Measurements from ENCODE around the gene RAB17. TPM values are rescaled to one million over a fixed set of nuclear protein-coding genes. Genes with fewer than 3 reads are reported as not detected.

The RAB17 gene
- total RNA-seq, 3 donors from 2014 or later: 0.14 TPM; not detected in 2

DNA sequence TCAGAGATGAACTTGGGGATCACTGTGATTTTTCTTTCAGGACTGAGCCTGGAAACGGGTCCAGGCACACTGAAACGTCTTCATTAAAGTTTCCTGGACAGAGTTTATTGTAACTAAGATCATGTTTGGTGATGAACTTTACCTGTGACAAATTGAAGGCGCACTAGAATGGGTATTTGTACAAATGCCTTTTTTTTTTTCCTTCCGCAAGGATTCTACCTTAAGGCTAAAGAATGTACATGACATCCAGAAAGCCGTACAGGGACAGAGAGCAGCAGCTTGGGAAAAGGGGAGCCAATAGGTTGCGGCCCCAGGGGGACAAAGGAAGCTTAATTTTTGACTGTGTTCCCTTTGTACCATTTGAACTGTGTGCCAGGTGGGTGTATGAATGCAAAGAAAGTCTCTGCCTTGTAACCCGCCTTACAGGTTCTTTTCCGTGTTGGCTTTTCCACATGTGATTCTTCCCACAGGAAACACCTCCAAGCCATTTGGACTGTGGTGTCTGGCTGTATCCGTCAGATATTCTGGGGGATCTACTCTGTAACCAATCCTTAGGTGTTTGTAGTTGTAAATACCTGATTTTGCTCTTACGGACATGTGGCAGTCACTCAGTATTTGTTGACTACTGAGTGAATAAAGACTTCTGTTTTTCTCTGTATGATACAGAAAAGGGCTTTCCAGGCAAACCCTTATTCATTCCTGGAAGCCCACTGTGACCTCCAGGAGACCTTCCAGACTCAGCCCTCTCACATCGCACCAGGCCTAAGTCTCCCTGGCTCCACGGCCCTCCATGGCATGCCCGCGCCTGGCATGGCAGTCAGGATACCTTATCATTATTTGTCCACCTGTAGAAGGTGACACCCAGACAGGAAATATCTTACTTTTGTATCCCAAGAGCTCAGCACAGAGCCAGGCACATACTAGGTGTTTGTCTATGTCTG lies 38.0 kb upstream of the RAB17 start:
- Mint-ChIP-seq H3K9me3 (no peaks in the 10 kb centered on the region), H3K4me3 (peak overlapping the region; percentile 81), H3K27me3 (ENCODE audit: low read depth) (peaks cover 35% of the 10 kb centered on the region), H3K4me1 (ENCODE audit: low read depth) (peaks cover 23% of the 10 kb centered on the region), H3K36me3 (ENCODE audit: insufficient read depth) (no peaks in the 10 kb centered on the region)
- ATAC-seq (no peak), DNase-seq (no peak)

DNA sequence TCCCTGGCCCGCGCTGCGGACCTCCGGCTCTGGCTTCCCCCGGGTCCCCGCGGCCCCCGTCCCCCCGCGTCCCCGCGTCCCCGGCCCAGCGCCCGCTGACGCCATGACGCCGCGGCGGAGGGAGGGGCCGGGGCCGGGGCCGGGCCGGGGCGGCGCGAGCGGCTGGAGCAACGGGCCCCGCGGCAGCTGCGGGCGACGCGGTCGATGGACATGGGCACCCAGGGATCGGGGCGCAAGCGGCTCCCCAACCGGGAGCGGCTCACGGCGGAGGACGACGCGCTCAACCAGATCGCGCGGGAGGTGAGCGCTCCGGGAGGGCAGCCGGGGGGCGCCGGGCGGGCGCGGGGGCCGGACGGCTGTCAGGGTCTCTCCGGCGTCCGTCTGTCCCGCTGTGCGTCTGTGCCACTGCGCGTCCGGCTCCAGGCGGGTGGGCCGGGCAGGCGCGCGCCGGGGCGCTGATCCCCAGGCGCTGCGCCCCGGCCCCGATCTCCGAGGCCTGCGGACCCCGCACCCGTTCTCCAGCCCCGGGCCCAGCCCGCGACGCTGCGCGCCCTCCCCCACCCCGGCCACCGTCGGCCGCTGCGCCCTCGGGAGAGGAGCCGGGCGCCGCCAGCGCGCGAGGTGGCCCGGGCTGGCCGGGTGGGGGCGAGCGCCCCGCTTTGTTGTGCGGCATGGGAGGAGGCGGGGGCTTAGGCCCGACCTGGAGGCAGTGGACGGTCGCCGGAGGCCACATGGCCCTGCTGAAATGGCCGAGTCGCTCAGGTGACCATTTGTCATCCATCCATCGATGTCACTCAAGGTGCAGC lies 37.1 kb upstream of the RAB17 start, which contains the start of gene LRRFIP1:
LRRFIP1 (plus strand) TSS at position 147 of the 806 bp plus-strand sequence; CDS start at position 205, 58 bp downstream.
- no peaks in the 10 kb centered on the region for H3K9me3 Mint-ChIP-seq
- H3K27me3 Mint-ChIP-seq (ENCODE audit: low read depth): peaks cover 31% of the 10 kb centered on the region
- ATAC-seq: peak; percentile 82 to 86
- H3K4me1 Mint-ChIP-seq (ENCODE audit: low read depth): peaks cover 23% of the 10 kb centered on the region
- H3K36me3 Mint-ChIP-seq (ENCODE audit: insufficient read depth): no peaks in the 10 kb centered on the region
- H3K4me3 Mint-ChIP-seq: peak within 1 kb of the TSS; percentile 81
- no peak for DNase-seq

DNA sequence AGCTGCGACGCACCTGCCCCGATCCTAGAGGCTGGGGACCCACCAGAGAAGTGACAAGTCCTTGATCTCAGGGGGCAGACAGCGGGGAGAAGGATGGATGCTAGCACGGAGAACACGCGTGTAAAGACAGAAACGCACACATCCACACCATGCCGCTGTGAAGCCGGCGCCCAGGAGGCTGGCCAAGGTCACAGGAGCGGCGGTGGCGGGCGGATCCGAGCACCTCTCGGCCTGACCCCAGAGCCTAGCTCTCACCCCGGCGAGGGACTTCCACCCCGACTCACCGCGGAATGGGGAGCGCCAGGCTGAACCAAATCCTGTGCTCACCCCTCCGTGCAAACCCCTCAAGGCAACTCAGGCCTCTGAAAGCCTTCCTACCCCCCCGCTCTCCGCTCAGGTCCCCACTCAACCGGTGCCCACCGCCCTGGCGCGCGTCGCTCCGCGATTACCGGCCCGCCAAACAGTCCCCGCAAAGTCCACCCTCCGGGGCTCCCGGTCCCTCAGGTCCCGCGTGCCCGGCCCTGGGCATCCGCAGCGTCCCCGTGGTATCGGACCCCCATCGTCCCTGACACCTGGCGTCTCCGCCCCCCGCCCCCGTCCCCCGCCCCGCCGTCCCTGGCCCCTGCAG lies 36.4 kb upstream of the RAB17 start:
- Mint-ChIP-seq H3K4me3 (peak overlapping the region; percentile 72), H3K9me3 (no peaks in the 10 kb centered on the region), H3K36me3 (ENCODE audit: insufficient read depth) (no peaks in the 10 kb centered on the region), H3K4me1 (ENCODE audit: low read depth) (peaks cover 23% of the 10 kb centered on the region), H3K27me3 (ENCODE audit: low read depth) (peaks cover 30% of the 10 kb centered on the region)
- DNase-seq (no peak), ATAC-seq (peak; percentile 11 to 23)

DNA sequence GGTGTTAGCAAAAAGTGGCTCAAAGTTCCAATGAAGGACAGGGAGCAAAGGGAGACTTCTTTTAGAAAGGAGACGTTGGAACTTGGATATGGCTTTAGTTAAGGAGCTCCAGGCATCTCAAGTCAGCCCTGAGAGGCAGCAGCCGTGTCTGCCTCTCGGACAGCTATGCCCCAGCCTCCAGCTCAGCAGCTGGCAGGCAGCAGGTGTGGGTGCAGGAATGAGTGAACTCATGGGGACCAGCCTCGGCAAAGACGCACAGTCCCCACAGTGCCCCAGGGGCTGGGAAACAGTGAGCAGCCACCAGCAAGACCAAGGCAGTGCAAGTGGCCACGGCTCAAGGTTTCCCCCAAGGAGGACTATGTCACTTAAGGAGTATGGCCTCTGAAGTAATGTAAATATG lies 35.2 kb upstream of the RAB17 start:
- H3K9me3 Mint-ChIP-seq: no peaks in the 10 kb centered on the region
- peaks cover 23% of the 10 kb centered on the region for H3K27me3 Mint-ChIP-seq (ENCODE audit: low read depth)
- peak overlapping the region; percentile 72 for H3K4me3 Mint-ChIP-seq
- DNase-seq (no peak), ATAC-seq (no peak)
- H3K4me1 Mint-ChIP-seq (ENCODE audit: low read depth): peaks cover 18% of the 10 kb centered on the region
- H3K36me3 Mint-ChIP-seq (ENCODE audit: insufficient read depth): no peaks in the 10 kb centered on the region

DNA sequence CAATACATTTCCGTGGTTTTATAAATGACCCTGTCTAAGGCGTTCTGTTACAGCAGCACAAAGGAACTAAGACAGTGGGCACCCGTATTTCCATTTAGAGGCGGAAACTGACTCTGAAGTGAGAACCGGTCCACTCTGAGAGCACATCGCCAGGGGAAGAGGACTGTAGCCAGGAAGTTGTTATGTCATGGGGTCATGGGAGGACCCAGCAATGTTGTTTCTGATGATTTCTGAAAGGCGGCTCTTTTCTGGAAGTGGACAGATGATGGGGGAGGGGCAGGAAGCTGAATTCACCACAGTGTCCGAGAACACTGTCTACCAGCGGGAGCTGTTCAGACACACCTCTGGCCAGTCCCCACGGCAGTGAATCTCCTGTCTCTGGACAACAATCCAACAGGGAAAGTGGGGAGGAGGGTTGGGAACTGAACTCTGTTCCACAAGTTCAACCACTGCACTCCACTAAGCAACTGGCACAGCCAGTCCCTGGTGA lies 34.7 kb upstream of the RAB17 start:
- Mint-ChIP-seq H3K4me1 (ENCODE audit: low read depth) (peaks cover 17% of the 10 kb centered on the region), H3K36me3 (ENCODE audit: insufficient read depth) (no peaks in the 10 kb centered on the region), H3K4me3 (no peak overlapping the region), H3K9me3 (no peaks in the 10 kb centered on the region), H3K27me3 (ENCODE audit: low read depth) (peaks cover 21% of the 10 kb centered on the region)
- no peak for DNase-seq
- no peak for ATAC-seq

DNA sequence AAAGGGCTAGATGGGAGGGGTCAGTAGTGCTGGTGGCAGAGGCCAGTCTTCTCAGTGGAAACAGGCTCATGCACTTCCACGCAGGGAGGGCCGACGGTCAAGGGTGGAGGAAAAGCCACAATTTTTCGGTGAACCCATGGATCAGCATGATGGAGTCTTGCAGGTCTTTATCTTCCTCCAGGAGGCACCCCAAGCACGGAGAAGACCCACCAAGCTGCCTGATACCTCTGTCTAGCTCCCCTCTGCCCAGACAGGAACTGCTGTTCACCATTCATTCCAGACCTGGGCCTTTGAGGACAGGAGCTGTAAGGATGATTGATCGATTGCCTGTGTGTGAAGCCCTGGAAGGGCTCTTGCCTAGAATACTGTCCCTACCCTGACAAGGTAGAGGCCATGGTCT lies 34.0 kb upstream of the RAB17 start:
- DNase-seq (no peak), ATAC-seq (no peak)
- Mint-ChIP-seq H3K36me3 (ENCODE audit: insufficient read depth) (no peaks in the 10 kb centered on the region), H3K4me1 (ENCODE audit: low read depth) (peaks cover 15% of the 10 kb centered on the region), H3K4me3 (no peak overlapping the region), H3K27me3 (ENCODE audit: low read depth) (peaks cover 20% of the 10 kb centered on the region), H3K9me3 (no peaks in the 10 kb centered on the region)

DNA sequence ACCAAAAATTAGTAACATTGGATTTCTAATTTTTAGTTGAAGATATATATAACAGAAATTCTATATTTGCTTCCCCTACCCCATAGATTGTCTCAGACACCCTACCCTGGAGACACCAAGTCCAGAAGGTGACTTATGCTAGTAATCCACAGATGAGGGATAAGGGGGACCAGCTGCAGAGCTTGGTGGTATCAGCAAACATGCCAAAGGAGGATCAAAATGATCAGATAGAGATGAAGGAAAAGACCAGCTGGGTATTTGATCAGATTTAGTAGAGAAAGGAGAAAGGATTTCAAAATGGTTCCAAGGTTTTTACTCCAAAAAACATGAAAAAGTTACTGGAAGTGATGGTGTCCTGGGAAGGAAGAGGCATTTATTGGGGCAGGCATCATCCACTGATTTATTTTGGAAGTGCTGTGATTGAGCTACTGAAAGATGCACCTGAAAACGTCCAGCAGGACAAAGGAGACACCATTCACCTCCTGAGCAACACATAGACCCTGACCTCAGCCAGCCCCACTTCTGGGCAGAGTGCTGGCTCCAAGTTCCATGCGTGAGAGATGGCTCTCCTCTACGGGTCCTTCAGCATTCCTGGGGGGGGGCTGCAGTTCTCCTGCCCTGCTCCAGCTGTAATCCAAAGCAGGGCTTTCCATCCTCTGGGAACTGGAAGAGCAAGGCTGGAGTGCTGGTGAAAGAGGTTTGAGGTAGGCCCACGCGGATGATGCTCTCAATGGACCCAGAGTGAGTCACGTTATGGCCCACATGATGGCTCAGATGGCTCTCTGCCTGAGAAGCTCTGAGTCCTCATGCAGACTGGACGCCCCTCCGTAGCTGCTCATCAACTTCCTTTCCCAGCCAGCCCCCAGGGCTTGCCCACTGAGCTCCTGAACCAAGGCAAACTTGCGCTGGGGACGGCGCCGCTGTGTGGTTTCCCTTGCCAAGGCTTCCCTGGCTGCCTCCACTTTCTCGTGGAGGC lies 33.2 kb upstream of the RAB17 start:
- DNase-seq: no peak

DNA sequence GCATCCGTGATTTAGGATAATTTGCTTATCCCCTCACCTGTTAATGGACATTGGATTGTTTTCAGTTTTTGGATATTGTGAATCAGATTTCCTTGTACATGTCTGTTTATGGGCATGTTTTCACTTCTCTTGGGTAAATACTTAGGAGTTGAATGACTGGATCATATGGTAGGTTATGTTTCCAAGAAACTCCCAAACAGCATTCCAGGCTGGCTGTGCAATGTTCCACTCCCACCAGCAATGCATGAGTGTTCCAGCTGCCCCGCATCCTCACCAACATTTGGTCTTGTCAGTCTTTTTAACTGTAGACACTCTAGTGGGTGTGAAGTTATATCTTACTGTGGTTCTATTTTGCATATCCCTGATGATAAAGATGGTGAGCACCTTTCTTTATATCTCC lies 27.9 kb upstream of the RAB17 start:
- Mint-ChIP-seq H3K36me3 (ENCODE audit: insufficient read depth) (no peaks in the 10 kb centered on the region), H3K9me3 (no peaks in the 10 kb centered on the region), H3K4me3 (no peak overlapping the region), H3K4me1 (ENCODE audit: low read depth) (peaks cover 24% of the 10 kb centered on the region), H3K27me3 (ENCODE audit: low read depth) (no peaks in the 10 kb centered on the region)
- ATAC-seq: no peak
- DNase-seq: no peak

More for the DNA sequence above, 33.2 kb upstream of the RAB17 start:
- Mint-ChIP-seq H3K4me3 (no peak overlapping the region), H3K4me1 (ENCODE audit: low read depth) (peaks cover 13% of the 10 kb centered on the region), H3K27me3 (ENCODE audit: low read depth) (peaks cover 18% of the 10 kb centered on the region), H3K36me3 (ENCODE audit: insufficient read depth) (no peaks in the 10 kb centered on the region), H3K9me3 (no peaks in the 10 kb centered on the region)
- ATAC-seq: no peak

DNA sequence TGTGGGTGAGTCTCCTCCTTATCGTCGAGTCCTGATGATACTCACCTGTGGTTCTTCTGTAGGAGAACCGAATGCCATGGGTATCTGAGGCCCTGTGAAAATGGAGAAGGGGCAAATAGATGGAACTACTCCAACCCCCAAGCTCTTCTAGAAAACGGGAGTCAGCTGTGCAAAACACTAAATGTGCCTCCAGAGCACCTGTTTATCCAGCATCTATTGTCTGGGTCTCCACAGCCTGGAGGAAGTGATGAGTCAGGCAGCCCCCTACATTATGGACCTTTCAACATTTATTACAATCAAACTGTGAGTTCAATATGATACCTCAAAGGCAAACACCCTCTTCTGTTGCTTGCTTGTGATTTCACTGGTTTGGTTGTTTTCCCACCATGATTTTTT lies 27.1 kb upstream of the RAB17 start:
- DNase-seq: no peak
- H3K4me1 Mint-ChIP-seq (ENCODE audit: low read depth): peaks cover 24% of the 10 kb centered on the region
- no peaks in the 10 kb centered on the region for H3K9me3 Mint-ChIP-seq
- no peak for ATAC-seq
- no peaks in the 10 kb centered on the region for H3K27me3 Mint-ChIP-seq (ENCODE audit: low read depth)
- H3K36me3 Mint-ChIP-seq (ENCODE audit: insufficient read depth): no peaks in the 10 kb centered on the region
- peak overlapping the region; percentile 19 for H3K4me3 Mint-ChIP-seq

DNA sequence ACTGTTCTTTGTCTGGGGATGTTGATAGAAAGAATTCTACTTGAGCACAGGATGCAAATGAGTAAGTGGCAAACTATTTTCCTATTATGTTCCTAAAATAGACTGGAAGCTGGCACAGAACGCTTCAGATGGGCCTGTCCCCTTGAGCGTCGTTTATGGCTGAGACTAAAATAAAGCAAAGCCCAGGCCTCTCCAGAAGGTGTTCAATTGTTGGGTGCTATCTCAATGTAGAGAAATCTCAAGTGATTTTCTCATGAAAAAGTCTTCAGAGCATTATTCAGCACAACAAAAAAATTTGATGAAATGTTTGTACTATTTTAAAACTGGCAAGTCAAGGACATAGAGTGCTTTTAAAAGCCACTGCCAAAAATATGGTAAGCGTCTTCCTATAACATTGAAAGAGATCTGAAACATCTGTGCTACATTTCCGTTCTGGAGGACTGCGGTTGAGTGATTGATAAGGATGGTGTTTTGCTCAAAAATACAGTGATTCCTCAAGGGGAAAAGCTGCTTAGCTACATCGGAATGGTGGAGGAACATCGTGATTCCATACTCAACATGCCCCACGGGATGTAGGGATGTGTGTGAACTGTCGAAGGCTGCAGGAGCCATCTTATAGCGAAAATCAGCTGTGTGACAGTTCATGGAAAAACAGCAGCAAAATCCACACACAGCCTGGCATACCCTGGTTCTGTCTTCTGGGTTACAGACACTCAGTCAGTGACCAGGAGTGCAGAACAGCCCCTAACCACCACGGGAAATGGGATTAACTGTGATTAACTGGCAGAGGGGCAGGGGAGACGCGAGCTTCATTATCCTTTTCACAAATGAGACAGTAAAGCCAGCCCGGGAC lies 26.4 kb upstream of the RAB17 start:
- no peaks in the 10 kb centered on the region for H3K27me3 Mint-ChIP-seq (ENCODE audit: low read depth)
- no peaks in the 10 kb centered on the region for H3K9me3 Mint-ChIP-seq
- DNase-seq (no peak), ATAC-seq (no peak)
- peaks cover 24% of the 10 kb centered on the region for H3K4me1 Mint-ChIP-seq (ENCODE audit: low read depth)
- H3K36me3 Mint-ChIP-seq (ENCODE audit: insufficient read depth): no peaks in the 10 kb centered on the region
- peak overlapping the region; percentile 8 for H3K4me3 Mint-ChIP-seq

DNA sequence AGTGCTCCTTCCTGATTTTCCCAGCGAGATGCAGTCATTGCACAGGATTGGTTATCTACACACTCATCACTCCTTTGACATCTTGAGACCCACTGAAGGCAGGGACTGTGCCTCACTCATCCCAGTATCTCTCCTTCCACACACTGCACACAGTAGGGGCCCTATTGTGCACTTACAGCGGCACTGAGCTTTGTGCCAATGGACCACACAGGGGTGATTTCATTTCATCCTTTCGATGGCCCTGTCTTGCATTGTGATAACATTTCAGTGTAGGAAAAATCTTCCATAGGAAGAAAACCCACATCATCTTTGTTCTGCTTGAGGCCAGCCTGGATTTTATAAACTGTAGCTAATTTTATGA lies 25.8 kb upstream of the RAB17 start:
- ATAC-seq (no peak), DNase-seq (no peak)
- H3K36me3 Mint-ChIP-seq (ENCODE audit: insufficient read depth): no peaks in the 10 kb centered on the region
- no peaks in the 10 kb centered on the region for H3K9me3 Mint-ChIP-seq
- peaks cover 24% of the 10 kb centered on the region for H3K4me1 Mint-ChIP-seq (ENCODE audit: low read depth)
- H3K4me3 Mint-ChIP-seq: no peak overlapping the region
- H3K27me3 Mint-ChIP-seq (ENCODE audit: low read depth): no peaks in the 10 kb centered on the region

DNA sequence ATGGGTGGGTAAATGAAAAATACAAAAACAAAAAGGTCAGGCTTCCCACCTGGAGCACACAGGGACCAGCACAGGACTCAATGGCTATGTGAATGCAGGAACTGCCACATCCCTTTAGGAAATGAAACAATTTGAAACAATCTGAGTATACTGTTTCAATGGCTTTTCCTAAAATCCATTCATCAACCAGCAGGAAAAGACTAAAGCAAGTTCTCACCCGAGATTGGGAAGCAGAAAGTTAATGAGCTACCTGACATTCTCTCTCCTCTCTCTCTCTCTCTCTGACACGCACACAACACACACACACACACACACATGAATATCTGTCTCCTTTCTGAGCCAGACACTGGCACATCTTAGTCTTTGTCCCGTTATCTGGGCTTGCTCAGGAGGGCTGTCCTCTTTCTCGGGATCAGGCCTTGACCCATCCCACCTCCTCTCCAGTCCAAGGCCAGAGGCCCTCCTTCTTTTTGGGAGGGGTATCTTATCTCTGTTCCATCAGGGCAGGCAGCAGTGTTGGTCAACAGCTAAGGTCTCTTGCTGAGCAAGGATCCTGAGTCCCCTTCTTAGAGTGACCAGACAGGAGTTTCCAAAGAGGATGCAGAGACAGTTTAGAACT lies 25.2 kb upstream of the RAB17 start:
- Mint-ChIP-seq H3K9me3 (no peaks in the 10 kb centered on the region), H3K4me3 (no peak overlapping the region), H3K36me3 (ENCODE audit: insufficient read depth) (no peaks in the 10 kb centered on the region), H3K27me3 (ENCODE audit: low read depth) (no peaks in the 10 kb centered on the region), H3K4me1 (ENCODE audit: low read depth) (peaks cover 24% of the 10 kb centered on the region)
- no peak for ATAC-seq
- DNase-seq: no peak
